ENCODE results near the gene NREP.
"Not testable (repeated sequence)": the region's sequence is repeated elsewhere in the genome, so short reads cannot be mapped to it uniquely, and the experiment has no call there.

Gene NREP

GRCh38 chr5:111739416-111739815, 17.6 kb downstream of the NREP start:
- no peak for DNase-seq (ENCODE audit: low read depth)

DNA sequence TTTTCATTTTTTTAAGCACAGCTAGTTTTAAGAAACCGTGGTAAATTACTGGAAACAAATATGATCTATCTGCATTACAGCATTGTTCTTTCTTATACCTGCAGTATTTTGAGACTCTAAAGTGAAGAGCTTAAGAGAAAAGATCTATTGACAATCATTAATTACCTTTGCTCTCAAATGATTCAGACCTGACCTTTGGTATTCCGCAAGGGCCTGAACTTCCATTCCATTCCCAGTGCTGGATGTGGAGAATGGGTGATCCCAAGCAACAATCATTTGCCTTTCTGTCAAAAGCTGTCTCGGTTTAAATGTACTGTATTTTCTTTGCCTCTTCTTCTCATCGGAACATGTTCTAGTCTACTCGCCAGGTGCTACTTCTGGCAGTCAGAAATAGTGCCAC, 18.9 kb downstream of the NREP start:
- no peak for DNase-seq (ENCODE audit: low read depth)

GRCh38 chr5:111737716-111738115, 19.3 kb downstream of the NREP start:
- DNase-seq (ENCODE audit: low read depth), result no peak

- peak; percentile 79 for DNase-seq (ENCODE audit: low read depth)
Observed at GRCh38 chr5:111735583-111736270, 21.3 kb downstream of the NREP start.

DNA sequence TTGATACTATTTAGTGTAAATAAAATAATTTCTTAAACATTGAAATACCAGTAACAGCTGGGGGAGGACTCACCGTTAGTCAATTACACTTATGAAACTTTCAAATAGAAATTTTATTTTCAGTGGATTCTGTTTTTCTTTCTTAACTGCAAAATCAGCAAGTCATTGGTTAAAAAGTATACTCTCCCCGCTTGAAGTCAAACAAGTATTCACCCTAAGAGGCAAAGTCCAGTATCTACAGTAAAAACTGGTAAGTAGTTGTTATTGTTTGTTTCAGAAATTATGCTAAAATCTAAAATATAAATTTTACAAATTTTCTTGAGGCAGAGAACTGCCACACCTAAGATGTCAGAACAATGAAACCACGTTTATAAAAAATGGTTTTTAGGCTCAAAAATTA, 22.4 kb downstream of the NREP start:
- DNase-seq (ENCODE audit: low read depth), result no peak

DNA sequence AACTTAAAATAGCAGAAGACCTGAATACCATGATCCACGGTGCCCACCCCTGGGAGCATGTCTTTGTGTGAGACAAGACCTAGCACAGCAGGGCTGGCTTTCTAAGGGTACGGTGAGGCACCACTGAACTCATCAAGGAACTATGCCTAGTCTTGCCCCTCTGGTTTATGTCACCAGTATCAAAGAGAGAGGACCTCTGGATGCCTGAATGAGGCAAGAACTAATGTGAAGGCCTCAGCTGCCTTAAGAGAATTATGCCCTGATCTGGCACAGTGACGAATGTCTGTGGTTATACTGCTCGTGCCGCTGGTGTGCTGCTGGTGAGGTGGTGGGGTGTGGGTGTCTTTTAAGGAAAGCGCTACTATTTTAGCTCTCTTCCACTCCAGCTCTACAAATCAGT, 23.0 kb downstream of the NREP start:
- no peak for DNase-seq (ENCODE audit: low read depth)

GRCh38 chr5:111733571-111733970, 23.4 kb downstream of the NREP start:
- DNase-seq (ENCODE audit: low read depth), result no peak

DNA sequence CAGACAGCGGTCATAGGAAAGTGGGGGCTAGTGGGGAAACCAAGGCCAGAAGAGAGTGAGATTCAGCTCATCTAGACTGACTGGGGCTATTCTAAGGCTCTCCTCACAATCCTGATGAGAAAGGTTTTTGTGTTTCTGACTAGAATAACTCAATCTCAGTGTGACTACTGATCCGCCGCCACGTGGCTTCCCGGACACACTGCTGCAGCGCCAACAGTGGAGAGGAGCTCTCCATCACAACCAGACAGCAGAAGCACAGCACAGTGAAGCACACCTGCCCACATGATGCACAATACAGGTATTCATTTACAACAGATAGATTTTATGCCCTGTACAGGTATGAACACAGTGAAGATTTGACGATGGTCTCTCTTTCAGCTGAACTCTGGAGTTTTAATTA, 25.4 kb downstream of the NREP start:
- DNase-seq (ENCODE audit: low read depth), result no peak

GRCh38 chr5:111730659-111731382, 26.2 kb downstream of the NREP start:
- no peak for DNase-seq (ENCODE audit: low read depth)

DNA sequence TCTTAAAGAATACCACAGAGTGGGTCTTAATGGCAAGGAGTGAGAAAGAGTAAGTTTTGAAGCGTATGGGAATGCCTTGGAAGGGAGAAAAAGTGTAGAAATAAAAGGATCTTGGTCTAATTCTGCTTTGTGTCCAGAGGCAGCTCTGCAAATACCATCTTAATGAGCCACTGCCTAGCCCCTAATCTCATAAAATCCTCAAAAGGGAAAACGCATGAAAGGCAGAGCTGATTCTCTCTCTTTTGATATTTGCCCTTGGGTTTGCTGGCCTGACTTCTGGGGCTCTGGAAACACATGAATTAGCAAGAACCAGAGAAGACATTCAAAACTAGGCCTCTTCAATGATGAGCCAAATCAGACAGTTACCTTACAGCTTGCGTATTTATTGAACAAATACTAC, 28.1 kb downstream of the NREP start:
- DNase-seq (ENCODE audit: low read depth), result no peak

DNA sequence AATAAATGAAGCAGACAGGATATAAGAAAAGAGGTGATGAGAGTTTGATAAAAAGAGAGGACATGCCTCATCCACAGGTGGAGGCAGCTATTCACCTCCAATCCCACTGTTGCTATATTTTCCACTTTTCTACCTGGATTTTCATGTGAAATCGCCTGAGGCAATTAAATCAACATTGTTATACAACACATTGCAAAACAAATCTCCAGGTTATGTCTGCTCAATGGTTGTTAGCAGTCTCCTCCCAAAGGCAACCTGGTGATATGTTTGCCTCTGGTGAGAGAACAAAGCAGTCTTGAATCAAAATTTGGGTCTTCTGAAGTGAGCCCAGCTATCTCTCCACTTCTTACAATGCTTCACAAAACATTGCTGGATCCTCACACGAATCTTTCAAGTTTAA, 30.0 kb downstream of the NREP start:
- no peak for DNase-seq (ENCODE audit: low read depth)

GRCh38 chr5:111722140-111722539, 34.9 kb downstream of the NREP start:
- no peak for DNase-seq (ENCODE audit: low read depth)

DNA sequence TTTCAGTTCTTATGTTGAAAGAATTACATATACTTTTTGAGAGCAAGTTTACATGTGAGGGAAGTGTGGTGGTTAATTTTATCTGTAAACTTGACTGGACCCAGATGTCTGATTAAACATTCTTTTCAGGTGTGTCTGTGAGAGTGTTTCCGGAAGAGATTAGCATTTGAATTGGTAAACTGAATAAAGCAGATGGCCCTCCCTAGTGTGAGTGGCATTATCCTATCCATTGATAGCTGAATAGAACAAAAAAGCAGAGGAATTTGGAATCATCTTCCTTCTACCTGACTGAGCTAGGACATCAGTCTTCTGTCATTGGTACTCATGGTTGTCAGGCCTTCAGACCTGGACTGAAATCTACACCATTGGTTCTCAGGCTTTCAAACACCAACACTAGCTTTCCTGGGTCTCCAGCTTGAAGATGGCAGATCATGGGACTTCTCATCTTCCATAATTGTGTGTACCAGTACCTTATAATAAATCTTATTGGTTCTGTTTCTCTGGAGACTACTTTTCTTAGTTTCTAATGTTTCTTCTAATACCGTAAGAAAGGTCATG, 36.6 kb downstream of the NREP start:
- DNase-seq (ENCODE audit: low read depth), result no peak

- no peak for DNase-seq (ENCODE audit: low read depth)
Observed at GRCh38 chr5:111719773-111720172, 37.2 kb downstream of the NREP start.

DNA sequence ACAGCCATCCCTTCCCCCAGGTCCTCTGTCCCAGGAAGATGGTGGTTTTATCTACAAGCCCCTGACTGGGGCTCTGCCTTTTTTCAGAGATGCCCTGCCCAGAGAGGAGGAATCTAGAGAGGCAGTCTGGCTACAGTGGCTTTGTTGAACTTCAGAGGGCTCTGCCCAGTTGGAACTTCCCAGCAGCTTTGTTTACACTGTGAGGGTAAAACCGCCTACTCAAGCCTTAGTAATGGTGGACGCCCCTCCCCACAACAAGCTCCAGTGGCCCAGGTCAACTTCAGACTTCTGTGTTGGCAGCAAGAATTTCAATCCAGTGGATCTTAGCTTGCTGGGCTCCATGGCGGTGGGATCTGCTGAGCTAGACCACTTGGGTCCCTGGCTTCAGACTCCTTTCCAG, 40.2 kb downstream of the NREP start:
- not testable (repeated sequence) for DNase-seq (ENCODE audit: low read depth)

DNA sequence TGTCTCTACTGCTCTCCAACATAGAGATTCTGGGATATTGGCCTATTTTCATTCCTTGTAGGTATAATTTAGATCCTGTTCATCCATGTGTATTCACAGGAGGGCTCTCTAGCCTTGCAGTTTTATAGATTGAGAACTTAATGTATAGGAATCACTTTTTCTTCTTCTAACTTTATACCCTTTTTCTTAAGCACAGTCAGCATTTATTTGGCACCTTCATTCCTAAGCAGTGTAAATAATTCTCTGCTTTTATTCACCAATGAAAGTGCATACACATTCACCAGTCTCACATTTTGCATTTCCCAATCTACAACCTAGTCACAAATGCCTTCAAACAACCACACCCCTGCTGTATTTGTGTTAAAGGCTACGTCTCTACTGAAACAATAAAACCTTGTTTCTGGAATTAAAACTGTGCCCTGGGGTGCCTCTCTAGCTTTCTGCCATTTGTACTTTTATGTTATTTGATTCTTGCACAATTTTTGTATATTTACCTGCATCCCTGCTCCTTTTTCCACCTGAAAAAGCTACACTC, 49.3 kb downstream of the NREP start:
- DNase-seq (ENCODE audit: low read depth), result no peak

DNA sequence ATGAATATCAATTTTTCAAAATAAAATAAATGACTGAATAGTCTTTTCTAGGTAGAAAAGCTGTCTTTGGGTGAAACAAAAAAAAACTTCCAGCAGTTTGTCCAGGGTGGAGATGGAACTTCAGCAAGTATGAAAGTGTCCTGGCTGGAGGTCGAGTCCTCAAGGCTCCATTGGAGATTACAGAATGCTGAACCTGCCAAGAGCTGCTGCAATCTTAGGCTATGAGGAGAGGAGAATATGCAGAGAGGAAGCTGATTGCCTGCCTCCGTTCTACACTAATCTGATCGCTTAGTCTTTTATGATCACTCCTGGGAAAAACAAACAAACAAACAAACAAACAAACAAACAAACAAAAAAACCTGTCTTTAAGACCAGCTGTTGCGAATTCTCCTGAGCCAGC, 50.6 kb downstream of the NREP start:
- no peak for DNase-seq (ENCODE audit: low read depth)

DNA sequence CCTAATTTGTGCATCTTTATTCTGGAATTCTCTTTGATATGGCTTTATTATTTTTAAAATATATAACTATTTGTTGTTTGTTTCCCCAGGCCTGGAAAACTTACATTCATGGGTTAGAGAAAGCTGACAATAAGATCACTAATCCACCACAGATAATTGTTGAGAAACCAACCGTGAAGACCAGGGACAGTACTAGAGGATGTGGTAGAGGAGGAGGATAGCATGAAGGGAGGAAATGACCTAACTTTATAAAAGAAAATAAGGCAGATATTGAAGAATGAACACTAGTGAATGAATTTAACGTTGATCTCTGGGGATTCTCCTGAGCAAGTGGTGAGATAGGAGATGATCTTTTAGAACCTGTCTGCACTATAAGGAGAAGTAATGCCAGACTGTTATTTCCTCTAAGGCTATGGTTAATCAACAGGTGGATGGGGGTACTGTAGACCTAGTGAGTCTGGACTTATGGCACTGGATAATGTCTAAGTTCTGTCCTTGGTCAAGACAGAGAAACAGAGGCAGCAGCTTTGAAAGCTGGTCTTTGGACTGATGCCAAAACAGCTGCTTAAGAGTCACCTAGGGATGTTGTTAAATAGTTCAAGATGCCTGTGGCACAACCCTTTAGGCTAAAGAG, 52.4 kb downstream of the NREP start:
- DNase-seq (ENCODE audit: low read depth), result no peak

DNA sequence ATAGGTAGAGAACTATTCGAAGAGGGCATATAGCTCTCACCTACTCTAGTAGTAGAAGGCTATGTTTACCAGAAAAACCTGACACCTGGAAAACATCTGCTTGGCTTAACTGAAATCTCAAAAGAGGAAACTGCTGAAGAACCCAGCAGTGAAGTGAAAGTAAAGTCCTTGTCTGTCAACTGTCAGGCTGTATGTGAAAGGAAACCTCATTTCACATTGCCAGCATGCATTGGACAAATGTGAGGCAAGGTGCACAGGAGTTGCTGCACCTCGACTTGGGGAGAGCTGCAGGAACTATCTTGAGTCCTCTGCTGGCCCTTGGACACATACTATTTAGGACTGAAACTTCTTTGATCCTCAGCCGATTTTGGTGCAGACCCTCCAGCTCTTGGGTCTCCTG, 53.3 kb downstream of the NREP start:
- no peak for DNase-seq (ENCODE audit: low read depth)

GRCh38 chr5:111699976-111700375, 57.0 kb downstream of the NREP start:
- no peak for DNase-seq (ENCODE audit: low read depth)

GRCh38 chr5:111699324-111699723, 57.7 kb downstream of the NREP start:
- DNase-seq (ENCODE audit: low read depth), result no peak

DNA sequence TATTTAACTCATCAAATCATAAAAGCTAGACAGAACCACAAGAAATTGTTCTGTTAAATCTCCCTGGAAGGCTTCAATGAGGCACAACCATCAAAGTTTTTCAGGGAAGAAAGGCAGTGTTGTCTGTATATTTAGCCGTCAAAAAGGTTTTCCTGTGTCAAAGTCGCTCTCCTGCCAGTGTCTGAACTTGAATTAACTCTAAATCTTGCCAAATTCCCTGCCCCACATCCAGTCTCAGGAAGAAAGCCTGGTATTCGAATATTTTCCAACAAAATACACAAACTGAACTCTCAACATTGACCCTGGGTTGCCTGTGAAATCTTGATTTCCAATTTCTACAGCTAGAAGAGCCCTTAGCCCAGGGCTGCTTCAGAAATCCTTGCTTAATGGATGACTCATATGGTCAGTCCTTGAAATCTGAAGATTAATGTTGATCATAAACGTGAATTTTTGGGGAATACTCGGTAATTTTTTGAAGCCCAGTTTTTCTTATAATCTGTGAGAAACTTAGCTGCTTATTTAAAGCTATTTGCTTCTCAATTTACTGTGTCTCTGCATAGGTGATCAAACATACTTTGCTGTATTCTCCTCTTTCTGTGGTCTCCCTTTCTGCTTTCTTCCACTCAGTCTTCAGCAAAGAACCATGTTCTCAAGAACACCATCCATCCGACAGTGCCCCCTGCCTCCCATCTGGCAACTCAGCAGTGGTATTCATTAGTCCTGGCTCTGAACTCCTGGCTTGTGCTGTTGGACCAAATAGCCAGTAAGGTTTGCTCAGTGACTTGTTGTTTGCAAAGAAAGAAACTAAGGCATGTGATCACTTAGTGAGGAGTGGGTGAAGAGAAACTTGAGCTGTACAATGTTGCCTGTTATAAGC, 58.9 kb downstream of the NREP start:
- DNase-seq (ENCODE audit: low read depth), result no peak

All from fibroblast of the conjunctiva (primary cell).